GM21423 (cell line): Measurements from ENCODE around the gene ITPR3.

Experiments
- ATAC-seq: cut with Tn5 transposase; IDR thresholded peaks from one replicate; pipeline ENCODE4 v1.9.1; 2021; ENCODE audit warnings: mild to moderate bottlenecking, moderate library complexity; ENCODE audit not compliant: unreplicated experiment

The ITPR3 gene

DNA sequence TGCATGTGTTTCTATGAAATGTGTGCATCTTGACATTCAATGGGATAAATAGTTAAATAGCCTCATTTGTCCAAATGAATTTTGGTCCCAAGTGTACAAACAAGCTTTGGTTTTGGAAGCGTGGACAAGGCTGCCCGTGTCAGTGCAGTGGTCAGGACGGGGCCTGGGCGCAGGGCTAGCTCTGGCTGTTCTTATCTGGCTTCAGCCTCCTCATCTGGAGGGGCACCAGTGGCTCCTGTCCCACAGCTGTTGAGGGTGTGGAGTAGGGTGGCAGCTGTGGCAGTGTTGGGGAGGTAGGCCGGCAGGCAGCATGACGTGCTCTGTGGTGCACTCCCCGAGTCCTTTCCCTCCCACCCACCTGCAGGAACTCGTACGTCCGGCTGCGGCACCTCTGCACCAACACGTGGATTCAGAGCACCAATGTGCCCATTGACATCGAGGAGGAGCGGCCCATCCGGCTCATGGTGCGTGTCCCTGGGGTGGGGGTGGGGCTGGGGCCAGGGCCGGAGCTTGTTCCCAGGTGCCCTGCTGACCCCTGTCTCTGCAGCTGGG, 43.5 kb downstream of the ITPR3 start:
- no peak for ATAC-seq

DNA sequence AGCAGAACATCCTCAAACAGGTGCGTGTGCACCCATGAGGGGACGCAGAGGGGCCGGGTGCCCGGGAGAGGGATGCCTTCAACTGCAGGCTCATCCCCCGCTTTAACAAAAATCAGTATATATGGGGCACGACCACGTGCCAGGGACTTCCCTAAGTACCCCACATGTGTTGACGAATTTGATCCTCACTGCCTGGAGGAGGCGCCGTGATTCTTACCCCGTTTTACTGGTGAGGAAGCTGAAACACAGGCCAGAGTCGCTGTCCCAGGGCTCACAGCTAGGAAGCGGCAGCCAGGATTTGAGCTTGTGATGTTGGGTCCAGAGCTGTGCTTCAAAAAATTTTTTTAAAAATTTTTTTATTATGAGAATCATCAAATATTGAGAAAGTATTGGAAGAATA, 44.8 kb downstream of the ITPR3 start:
- ATAC-seq: no peak

DNA sequence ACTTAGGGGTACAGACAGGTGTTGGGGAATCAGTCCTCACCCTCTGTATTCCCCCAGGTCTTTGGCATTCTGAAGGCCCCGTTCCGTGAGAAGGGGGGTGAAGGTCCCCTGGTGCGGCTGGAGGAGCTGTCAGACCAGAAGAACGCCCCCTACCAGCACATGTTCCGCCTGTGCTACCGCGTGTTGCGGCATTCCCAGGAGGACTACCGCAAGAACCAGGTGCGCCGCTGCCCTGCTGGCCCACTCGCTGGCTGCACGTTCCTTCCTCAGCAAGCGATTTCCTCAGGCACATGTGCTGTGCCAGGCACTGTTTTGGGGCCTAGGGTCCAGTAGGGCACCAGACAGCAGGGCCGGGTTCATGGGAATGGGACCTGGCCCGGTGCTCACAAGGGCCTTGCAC, 46.0 kb downstream of the ITPR3 start:
- no peak for ATAC-seq

DNA sequence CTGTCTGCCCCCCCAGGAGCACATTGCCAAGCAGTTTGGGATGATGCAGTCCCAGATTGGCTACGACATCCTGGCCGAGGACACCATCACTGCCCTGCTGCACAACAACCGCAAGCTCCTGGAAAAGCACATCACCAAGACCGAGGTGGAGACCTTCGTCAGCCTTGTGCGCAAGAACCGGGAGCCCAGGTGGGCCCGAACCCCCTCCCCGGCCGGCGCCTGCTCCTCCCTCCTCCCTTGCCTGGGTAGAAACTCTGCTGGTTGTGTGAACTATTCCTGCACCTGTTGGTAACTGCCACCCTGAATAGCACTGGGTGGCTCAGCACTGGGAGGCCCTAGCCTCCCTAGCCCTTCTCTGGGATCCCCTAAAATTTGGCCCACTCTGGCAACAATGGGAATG, 46.7 kb downstream of the ITPR3 start:
- ATAC-seq: no peak

DNA sequence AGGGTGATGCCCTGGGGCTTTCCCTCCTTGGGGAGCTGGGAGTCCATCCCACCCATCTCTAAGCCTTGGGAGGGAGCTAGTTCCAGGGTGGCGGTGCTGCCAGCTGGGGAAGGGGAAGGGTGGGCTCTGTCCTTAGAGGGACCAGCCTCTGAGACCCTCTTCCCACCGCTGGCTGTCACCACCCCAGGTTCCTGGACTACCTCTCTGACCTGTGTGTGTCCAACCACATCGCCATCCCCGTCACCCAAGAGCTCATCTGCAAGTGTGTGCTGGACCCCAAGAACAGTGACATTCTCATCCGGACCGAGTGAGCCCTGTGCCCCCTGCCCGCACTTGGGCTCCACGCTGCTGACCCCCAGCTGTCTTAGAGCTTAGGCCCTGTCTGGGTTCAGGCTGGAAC, 47.2 kb downstream of the ITPR3 start:
- ATAC-seq: no peak

DNA sequence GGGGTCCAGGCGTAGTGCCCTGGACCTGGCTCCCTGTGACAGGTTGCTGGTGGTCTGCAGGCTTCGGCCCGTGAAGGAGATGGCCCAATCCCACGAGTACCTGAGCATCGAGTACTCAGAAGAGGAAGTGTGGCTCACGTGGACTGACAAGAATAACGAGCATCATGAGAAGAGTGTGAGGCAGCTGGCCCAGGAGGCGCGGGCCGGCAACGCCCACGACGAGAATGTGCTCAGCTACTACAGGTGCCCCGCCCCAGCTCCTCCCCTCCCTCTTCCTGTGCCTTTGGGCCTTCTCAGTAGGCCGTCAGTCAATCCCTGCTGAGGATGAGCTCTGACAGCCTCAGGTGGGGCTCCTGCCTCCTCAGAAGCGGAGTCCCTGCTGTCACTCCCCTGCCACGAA, 47.8 kb downstream of the ITPR3 start:
- ATAC-seq: no peak

DNA sequence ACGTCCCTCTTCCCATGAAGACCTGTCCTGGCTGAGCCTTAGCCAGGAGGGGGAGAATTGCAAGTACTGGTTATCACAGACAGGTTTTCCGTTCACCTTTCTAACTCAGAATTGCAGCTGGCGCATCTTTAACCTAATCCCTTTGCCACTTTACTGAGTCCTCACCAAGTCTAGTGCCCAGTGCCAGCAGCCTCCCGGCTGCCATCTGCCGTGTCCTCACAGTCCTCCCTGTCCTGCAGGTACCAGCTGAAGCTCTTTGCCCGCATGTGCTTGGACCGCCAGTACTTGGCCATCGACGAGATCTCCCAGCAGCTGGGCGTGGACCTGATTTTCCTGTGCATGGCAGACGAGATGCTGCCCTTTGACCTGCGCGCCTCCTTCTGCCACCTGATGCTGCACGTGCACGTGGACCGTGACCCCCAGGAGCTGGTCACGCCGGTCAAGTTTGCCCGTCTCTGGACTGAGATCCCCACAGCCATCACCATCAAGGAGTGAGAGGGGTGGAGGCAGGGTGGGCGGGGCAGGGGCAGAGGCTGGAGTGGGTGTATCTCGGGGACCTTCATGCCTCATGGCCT, 49.1 kb downstream of the ITPR3 start:
- ATAC-seq: no peak

DNA sequence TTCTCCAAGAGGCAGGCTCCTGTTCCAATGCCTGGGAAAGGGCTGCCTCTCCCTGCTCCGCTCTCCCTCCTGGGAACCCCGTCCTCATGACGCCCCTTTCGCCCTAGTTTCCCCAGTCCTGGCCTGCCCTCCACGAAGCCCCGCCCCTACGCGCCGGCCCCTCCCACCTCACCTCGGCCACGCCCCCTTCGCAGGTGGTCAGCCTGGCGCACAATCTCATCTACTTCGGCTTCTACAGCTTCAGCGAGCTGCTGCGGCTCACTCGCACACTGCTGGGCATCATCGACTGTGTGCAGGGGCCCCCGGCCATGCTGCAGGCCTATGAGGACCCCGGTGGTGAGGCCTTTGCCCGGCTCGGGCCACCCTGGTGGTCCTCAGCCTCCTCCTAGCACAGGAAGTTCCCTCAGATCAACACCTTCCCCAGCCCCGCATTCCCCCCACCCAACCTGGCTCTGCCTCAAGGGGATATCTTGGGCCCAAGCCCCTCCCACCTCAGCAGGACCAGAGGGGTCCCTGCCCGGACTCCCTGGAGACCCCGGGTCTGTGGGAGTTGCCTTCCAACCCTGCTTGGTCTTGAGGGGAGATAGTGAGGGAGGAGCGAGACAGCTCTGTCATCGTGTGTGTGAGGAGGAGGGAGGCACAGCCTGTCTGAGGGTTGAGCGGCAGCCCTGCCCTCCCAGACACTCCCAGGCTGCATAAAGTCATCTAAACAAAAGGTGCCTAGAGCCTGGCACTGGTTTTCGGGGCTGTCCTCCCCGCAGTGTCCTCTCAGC, 50.0 kb downstream of the ITPR3 start:
- ATAC-seq: no peak

DNA sequence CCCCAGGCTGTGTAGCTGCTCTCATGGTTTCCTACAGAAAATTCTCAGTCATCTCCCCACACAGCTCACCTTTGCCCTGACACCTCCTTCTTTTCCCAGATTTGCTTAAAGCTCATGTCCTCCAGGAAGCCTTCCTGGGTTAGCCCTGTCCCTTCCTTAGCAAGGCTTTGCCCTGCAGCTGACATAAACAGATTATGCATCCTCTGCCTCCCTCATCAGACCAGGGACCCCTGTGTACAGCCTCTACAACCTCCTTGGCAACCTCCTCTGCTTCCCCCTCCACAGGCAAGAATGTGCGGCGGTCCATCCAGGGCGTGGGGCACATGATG, 50.6 kb downstream of the ITPR3 start:
- no peak for ATAC-seq

DNA sequence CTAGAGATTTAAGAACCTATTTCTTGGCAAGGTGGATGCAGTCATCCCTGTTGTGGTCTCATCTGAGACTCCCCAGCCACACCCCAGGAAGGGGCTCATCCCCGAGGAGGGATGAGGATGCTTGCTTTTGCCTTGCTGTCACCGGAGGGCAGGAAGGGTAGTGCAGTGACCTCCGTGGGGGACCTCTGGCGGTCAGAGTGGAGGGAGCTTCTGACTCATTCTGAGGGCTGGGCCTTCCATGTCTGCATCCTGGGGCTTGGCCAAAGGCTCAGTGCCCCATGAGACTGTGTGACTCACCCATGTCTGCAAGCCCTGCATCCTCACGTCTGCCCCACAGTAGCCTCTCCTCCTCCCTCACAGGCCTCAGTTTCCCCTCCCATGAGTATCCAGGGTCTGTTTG, 51.7 kb downstream of the ITPR3 start:
- no peak for ATAC-seq

DNA sequence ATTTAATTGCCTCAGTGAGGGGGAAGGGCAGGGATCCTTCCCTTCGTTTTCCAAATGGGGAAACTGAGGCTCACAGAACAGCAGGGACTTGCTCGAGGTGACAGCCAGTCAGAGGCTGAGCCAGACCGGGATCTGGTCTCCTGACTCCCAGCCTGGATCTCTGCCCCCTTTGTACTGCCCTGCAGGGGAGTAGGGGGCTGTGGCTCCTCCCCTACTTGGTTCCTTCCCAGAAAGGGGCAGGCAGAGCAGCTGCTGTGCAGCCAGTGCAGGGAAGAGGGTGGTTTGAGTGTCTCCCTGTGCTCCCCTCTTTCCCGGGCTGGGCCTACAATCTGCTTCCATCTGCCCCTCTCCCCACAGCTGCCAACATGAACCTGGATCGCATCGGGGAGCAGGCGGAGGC, 52.7 kb downstream of the ITPR3 start:
- no peak for ATAC-seq

DNA sequence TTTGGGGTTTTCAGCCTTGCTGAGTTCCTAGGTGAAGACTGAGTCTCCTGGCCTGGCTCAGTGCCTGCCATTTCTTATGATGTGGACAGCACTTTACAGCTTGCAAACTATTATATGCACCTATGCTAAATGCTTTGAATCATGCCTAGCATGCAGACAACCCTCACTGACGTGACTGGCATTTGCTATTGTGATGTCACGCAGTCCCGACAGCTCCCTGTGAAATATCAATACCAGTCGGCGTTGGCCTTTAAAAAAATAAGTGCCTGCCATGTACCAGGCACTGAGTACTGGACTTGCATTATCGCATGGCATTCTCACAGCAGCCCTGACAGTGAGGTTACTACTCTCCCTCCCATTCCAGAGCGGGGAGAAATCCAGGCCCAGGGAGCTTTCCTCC, 54.8 kb downstream of the ITPR3 start:
- ATAC-seq: no peak

DNA sequence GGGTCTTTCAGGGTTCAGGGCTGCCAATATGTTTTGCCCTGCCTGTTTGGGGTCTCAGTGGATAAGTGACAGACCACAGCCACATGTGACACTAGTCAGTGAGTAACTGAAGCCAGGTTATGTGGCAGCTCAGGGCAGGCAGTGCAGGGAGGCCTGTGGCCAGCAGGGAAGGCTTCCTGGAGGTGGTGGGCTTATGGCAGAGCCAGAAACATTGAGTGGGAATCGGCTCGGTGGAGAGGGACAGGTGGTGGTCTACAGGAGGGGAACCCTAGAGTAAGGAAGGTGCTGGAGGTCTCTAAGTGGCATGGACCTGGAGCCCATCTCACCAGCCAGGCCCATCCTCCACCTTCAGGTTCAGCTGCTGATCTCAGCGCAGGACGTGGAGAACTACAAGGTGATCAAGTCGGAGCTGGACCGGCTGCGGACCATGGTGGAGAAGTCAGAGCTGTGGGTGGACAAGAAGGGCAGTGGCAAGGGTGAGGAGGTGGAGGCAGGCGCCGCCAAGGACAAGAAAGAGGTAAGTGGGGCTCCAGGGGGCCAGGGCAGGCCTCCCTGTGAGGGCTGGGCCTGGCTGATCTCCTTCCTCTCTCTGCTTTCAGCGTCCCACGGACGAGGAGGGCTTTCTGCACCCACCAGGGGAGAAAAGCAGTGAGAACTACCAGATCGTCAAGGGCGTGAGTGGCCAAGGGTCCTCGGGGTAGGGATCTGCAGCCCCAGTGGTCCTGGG, 55.5 kb downstream of the ITPR3 start:
- ATAC-seq: no peak

DNA sequence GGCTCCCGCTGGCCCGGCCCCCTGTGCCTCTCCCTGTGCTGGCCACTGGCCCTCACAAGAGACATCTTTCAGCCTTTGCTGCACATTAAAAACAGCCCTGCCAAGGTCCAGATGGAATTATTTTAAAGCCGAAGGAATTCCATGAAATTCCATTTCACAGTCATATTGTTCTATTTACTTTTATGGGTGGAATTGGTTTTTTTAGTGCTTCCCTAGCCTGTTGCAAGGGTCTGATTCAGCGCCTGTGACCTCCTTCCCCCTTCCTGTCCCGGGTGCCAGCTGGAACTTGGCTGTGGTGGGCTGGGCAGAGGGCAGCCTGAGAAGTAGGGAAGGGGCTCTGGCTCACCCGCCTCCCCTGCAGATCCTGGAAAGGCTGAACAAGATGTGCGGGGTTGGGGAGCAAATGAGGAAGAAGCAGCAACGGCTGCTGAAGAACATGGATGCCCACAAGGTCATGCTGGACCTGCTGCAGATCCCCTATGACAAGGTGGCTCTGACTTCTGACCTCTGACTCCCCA, 56.1 kb downstream of the ITPR3 start:
- no peak for ATAC-seq

DNA sequence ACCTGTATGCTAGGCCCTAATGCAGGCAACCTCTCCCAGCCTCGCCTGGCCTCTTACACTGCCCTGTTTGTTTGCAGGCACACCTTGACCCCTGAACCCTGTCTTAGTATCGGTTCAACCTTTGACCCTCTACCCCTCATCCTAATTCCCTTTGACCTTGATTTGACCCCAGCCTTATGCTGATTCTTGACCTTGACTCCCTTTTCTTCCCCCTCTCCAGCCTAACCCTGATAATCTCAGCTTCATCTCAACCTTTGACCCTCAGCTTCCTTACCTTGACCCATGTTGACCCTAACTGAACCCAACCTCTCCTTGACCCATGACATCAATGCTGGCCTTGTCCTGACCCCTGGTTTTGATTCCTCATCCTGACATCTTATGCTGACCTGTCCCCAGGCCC, 56.6 kb downstream of the ITPR3 start:
- no peak for ATAC-seq

DNA sequence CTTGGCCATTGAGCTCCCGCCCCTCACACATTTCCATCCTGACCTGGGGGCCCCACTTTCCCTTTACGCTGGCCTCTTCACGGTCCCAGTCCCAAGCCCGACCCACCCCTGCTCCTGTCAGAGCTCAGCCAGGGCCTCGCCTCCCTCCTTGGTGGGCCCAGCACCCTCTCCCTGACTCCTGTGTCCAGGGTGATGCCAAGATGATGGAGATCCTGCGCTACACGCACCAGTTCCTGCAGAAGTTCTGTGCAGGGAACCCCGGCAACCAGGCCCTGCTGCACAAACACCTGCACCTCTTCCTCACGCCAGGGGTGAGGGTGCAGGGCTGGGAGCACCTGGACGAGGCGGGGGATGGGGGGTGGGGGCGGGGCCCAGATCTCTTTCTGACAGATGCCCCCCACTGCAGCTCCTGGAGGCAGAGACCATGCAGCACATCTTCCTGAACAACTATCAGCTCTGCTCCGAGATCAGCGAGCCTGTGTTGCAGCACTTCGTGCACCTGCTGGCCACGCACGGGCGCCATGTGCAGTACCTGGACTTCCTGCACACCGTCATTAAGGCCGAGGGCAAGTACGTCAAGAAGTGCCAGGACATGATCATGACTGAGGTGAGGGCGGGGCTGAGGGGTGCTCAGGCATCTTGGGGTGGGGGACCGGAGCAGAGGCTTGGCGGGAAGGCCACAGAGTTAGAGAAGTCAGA, 57.3 kb downstream of the ITPR3 start:
- ATAC-seq: no peak

DNA sequence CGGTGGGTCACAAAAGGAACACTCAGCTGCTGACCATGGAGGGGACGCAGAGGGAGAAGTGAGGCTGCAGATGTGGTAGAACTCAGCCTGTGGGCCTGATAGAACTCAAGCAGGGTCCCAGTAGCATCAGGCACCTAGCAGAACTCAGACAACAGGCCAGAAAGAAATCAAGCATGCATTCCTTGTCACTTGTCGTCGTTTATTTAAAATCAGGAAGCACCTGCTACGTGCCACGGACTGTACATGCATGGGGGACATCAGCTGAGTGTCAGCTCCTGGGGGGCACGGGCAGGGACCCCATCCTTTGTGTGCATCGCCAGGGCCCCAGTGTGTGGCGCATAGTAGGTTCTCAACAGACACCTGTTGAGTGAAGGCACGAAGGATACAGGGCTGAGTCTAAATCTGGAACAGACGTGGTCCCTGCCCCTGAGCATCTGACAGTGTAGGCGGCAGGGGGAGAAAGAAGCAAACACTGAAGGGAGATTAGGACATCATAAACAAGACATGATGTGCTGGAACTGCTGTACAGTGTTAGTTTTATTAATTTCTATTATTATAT, 57.9 kb downstream of the ITPR3 start:
- no peak for ATAC-seq

DNA sequence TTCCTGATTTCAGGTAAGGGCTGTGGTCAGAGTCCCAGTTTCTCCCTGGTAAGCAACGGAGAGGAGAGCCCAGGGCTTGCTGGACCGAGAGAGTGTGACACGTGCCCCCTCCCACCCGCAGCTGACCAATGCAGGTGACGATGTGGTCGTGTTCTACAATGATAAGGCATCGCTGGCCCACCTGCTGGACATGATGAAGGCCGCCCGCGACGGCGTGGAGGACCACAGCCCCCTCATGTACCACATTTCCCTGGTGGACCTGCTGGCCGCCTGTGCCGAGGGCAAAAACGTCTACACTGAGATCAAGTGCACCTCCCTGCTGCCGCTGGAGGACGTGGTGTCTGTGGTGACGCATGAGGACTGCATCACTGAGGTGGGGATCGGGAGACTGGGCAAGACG, 58.6 kb downstream of the ITPR3 start:
- no peak for ATAC-seq

DNA sequence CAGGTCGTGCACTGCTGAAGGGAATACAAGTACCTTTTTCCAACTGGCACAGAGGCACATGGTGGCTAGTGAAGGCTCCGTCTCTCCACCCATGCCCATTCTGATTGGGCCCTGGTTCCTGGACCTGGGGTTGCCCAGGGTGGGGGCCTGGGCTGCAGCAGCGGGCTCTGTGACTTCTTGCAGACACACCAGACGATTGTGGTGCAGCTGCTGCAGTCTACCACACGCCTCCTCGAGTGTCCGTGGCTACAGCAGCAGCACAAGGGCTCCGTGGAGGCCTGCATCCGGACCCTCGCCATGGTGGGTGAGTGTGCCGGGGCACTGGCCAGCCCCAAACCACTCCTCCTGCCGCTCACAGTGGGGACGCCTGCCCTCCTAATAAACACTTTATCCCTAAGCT, 61.2 kb downstream of the ITPR3 start:
- no peak for ATAC-seq

DNA sequence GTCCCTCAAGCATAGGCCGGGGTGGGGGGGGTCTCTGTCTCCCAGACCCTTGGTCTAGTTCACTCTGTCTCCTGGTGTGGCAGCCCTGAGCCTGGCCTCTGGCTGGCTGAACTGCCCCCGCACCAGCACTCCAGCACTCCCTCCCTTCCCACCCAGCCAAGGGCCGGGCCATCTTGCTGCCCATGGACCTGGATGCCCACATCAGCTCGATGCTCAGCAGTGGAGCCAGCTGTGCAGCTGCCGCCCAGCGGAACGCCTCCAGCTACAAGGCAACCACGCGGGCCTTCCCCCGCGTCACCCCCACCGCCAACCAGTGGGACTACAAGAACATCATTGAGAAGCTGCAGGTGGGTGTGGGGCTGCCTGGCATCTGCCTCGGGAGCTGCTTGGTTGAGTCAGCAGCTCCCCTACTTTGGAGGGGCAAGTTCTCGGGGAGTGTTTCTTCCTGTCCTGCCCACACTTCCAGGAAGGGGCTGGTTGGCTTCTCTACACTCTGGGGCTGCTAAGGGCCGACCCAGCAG, 62.0 kb downstream of the ITPR3 start:
- ATAC-seq: no peak
